Superior temporal gyrus (tissue), 1 donor: ENCODE data around the gene SLC25A21.
"Not testable (repeated sequence)": the region's sequence is repeated elsewhere in the genome, so short reads cannot be mapped to it uniquely, and the experiment has no call there.

Experiments
- DNase-seq: peaks from one replicate; pipeline ENCODE4 v3.0.0-alpha.2; 2016; ENCODE audit errors: extremely low spot score

Gene SLC25A21

DNA sequence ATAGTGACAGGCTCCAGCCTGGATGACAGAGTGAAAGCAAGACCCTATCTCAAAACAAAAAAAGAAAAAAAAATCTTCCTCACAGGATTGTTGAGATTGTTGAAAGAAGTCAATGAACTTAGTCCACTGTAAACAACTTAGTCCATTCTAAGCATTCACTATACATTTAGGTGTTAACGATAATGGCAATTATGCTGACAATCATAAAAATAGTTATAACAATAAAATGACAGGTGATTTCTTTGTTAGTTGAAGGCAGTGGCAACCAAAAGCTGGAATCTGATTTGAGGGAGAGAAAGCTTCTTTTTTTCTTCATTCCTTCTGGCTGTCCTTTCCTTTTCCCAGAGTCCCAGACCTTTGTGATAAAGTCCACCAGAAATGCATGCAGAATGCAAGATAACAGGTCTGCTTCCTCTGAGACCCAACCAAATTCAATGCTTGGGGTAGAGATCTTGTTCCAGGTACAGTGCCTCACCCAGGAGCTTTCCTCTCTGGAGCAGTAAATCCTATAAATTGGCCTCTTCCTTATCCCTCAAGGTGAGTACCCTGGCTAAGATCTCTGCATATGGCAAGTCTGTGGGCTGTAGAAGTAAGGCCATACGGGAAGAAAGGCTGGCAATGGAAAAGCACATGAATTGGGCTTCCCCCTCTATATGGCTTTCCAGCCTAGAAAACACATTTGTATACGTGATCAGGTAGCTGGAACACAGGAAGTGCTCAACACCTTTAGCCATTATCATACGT lies 458.3 kb downstream of the SLC25A21 start:
- DNase-seq = no peak

DNA sequence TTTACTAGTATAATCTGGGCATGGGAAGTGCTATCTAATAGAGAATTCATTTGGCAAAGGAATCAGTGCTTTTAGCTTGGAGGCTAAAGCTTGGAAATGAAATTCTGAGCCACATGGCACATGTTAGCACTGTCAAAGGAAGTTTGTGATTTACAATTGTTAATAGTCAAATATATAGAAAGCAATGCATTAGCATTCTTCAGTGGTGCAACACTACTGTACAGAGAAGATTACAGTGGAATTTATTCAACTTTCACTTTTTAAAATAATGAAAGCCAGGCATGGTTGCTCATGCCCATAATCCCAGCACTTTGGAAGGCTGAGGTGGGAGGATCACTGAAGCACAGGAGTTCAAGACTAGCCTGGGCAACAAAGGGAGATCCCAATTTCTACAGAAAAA lies 464.8 kb downstream of the SLC25A21 start:
- DNase-seq = no peak

DNA sequence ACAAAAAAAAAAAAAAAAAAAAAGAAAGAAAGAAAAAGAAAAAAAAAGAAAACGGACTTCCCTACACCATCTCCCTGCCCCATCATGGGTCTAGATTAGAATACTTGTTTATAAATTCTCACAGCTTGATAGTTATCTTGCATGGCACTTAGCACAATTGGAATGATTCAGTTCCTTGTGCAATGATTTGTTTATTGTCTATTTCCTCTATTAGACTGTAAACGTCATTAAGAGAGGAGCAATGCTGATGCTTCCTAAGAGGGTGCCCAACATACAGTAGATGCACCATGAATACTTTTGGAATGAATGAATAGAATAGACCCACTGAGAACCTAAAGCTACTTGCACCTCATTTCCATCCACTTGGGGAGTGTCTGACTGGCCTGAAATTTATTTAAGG lies 469.9 kb downstream of the SLC25A21 start:
- no peak for DNase-seq

DNA sequence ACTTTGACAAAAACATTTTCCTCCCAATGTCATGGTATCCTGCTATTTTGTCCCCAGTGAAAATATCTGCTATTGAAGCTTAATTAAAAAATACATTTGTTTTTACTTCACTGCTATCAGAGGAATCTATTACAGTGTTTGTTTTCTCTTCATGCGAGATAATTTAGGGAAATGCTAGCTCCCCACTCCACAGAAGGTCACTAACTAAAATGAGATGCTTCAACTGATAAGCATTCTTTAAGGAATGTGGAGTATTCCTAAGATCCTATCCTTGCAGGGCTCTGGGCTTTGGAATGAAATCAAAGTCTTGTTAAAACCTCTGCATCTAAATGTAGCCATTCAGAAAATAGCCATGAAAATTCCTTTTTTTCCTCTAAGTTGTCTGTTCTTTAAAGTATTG lies 471.3 kb downstream of the SLC25A21 start:
- DNase-seq = no peak

DNA sequence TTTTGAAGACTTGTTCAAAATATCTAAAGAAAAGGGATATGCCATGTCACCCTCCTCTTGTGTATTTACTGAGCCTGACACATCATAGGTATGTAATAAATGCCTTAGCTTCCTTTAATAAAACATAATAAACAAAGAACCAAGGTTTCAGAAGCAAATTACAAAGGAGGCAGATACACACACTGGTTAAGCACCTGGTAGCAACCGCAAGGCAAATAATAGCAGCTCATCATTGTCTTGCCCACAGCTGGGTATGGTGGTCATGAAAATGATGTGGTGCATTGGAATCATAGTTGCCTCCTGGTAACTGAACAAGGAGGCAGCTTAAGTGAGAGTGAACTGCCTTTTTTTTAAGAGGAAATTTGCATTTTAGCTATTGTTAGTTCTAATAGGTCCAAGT lies 471.8 kb downstream of the SLC25A21 start:
- DNase-seq = no peak

DNA sequence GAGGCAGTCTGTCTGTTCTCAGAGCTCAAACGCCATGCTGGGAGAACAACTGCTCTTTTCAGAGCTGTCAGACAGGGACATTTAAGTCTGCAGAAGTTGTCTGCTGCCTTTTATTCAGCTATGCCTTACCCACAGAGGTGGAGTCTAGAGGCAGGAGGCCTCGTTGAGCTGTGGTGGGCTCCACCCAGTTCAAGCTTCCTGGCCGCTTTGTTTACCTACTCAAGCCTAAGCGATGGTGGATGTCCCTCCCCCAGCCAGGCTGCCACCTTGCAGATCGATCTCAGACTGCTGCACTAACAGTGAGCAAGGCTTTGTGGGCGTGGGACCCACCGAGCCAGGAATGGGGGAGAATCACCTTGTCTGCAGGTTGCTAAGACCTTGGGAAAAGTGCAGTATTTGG lies 473.0 kb downstream of the SLC25A21 start:
- not testable (repeated sequence) for DNase-seq

DNA sequence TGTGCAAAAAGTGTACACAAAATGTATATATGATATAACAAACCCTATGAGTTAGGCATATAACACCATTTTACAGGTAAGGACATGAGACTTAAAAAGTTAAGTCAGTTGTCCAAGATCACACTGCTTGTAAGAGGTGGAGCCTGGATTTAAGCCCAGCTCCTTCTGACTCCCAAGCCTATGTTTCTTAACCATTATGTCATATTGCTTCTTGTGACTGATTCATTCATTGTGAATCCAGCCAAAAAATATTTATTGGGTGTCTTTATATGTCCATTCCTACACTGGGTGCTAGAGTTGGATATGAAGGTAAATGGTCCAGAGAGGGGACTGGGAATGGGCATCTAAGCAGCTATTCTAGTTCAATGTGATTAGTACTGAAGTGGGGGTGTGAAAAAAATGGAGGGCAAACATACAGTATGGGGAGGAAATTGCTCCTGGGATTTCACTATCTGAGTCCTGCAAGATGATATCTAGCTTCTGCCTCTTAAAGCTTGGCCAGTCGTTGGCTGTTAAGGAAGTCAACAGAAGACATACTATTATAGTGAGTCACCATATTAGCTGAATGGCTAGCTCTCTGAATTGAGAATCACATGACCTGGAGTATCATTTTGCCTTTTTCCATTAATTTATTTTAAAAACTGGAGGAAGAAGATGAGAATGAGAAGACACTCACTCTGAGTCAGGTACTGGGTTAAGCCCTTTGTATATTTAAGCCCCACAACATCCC lies 481.9 kb downstream of the SLC25A21 start:
- no peak for DNase-seq

DNA sequence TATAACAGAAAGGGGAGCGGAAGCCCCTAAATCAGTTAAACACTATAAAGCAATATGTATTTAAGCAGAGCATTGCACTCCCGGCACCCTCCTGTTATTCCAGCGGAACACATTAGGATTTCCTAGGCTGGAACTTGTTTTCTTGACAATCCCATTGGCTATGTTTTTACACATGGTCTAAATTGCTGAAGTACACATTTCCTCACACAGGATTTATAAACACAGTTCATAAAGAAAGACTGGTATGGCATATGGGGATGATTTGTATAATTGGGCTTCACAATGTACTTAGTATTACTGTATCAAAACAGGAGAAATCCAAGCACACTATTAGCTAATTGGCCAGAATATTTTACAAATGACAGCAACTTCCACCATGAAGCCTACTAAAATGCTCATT lies 487.5 kb downstream of the SLC25A21 start:
- DNase-seq = no peak

DNA sequence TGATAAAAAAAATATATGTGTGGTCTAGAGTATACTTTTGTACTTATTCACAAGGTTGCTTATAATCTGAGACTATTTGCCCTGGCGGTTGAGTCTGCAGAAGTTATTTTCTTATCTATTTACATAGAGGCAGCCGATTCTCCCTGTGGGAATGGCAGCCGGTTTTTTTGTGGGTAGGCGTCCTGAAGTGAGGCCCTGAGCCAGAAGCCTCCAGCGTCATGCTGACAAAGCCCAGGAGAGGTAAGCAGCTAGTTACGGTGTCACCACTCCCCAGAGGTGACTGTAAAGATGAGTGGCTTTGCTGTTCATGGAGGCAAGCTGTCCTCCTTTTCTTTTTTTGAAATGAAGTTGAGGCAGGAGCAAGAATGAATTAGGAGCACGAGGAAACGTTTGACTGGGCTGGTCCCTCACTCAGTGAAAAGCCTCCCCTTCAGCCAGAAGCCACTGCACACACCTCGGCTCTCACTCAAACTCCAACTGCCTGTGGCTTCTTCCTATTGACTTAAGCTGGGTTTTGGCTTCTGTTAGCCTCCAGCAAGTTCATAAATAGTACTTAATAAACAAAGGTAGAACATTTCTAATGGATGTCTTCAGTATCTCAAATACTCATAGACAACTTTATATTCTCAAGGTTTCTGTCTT lies 489.2 kb downstream of the SLC25A21 start:
- DNase-seq = no peak

DNA sequence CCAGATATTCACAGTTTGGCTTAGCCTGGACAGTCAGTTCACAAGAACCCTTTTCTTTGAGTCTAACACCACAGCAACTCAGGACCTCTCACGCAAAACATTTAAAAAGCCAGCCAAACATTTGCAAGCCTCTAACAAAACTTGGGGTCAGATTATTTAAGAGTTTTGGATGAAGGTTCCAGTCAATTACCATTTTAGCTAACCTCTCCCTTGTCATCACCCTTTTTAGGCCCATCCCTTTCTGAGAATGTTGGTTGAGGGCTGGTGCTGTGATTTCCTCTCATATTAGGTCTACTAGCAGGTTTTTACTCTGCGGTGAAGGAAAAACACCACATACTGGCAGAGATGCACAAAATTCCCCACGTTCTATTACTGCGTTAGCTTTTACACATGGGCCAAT lies 490.1 kb downstream of the SLC25A21 start:
- no peak for DNase-seq

DNA sequence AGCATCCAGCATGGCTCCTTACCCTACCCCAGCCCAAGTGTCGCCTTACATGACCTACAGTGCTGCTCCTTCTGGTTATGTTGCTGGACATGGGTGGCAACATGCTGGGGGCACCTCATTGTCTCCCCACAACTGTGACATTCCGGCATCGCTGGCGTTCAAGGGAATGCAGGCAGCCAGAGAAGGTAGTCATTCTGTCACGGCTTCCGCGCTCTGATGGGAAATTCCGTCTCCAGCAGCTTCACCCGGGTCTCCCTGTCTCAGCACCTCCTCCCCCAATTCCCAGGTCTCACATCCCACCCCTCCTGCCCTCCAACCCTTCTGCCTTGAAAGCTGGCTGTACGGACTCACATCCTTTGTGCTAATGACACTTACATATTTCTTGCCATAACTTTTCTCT lies 496.2 kb downstream of the SLC25A21 start:
- DNase-seq = no peak

DNA sequence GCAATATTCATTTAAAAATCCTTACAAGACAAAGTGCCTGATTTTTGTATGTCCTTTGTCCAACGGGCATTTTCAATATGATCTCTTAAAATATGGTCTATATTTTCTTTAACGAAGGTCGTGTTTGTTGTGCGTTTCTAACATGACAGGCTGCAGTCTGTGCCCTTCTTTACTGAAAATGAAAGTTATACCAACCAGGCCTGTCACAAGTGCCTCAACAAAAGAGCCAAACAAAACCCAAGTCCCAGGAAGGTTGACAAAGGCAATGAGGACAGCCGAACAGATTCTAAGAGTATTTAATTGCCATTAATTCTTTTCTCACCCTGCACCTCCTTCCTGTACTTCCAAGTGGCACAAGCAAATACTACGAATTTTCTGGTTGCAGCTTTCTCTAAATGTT lies 496.8 kb downstream of the SLC25A21 start:
- no peak for DNase-seq

DNA sequence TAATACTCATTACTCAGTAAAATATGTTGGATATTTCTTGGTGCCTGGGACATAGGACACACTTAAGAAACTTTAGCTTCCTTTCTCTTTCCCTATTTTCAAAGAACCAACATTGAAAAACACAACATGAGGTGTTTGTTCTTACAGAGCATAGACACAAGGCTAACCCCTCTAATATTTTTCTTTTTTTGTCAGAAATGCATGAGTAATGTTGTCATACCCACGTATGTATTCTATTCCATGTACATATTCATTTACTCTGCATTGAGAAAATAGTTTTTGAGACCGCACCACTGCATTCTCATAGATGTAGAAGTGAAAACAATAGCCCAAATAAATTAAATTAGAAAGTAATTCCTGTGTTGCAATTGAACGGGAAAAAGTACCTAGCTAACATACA lies 497.7 kb downstream of the SLC25A21 start:
- no peak for DNase-seq

DNA sequence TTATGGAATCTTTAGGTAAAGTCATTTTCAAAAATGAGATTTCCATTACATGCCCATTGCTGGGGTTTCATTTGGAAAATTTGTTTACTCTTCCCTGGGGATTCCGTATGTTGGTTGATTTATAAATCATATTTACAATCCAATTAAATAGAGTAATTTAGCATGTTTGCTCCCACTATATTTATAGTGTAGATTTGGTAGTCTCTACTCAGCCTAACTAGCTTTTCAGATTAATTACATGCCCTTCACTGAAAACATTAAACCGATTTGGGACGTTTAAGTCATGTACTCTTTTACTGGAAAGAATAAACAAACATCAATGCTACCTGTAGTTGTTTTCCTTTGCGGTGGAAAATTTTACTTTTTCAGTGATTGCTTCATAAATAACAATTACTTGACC lies 500.3 kb downstream of the SLC25A21 start:
- DNase-seq = no peak

DNA sequence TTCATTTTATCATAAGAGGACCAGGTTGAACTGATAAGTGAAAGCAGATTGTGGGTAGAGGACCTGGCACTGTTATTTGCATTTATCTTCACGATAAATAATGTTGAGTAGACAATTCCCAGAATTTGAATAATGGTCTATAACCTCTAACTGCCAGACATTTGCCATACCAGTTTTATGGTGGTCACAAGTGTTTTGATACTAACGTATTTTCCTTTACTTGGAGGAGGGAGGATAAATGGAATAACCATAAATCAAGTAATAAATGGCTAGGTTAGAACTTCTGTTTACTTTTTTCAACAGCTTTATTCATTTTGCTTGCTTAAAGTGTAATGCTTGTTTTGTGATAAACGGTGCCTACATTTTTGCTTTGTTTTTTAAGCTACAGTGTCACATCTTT lies 501.3 kb downstream of the SLC25A21 start:
- no peak for DNase-seq

DNA sequence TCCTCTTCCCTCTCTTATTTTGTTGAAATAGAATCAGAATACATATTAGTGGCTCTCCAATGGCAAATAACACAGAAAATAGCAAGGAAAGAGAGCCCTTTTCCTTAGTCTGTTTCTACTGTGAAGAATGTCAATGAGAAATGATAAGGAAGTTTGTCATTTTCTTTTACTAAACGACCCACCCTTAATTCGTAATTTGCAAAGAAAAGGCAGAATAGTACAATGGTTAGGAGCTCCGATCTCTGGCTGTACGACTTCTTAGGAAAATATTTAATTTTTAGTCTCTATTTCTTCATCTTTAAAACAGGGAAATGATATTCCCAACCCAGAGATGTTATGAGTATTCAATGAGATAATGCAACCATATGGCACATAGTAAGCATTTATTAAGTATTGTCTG lies 504.7 kb downstream of the SLC25A21 start:
- DNase-seq = no peak

DNA sequence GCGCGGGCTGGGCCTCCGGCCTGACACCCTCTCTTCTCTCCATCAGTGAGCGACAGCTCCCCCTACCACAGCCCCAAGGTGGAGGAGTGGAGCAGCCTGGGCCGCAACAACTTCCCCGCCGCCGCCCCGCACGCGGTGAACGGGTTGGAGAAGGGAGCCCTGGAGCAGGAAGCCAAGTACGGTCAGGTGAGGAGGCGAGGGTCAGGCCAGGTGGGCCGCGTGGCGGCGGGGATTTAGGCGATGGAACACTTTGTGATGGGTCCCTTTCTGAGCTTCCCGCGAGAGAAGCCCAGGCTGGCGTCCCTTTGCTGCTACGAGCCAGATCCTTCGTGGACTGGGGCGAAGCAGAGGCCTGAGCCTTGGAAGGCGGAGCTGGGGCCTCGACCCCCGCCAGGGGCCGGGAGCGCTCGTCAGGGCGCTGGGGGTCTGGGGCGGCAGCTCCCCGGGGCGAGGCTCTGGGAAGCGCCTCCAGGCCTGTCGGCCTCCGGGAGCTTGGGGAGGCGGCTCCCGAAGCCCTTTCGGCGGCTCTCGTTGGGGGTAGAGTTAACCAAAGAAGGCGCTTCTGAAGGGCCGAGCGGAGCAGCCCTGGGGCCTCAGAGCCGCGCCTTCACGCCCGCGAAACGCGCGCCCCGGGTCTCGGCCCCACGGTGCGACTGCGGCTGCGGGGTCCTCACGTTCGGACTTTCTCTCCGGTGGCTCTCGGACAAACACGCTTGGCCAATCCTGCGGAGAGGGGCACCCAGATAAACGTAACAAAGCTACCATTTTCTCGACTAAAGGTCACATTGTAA lies 505.8 kb downstream of the SLC25A21 start:
- no peak for DNase-seq

DNA sequence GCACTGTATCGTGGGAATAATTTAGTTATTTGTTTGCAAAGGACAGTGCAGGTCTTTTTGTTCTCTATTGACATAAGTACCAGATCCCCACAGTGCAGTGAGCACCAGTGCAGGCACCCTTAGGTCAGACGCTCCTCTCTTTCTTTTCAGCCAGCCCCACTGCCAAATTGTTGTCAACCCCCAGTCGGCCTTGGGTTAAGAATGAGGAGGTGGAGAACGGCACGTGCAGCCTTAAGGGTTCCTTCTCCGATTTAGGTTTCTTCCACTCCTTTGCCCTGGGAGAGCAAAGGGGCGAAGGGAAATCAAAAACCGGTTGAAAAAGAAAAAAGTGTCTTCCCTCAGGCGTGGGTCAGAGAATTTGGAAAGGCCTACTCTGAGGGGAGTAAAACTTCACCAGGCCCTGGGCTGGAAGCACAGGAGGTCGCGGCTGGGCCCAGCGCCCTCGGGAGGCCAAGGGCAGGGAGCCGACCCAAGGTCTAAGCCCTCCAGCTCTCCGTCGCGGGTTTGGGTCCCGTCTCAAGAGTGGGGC lies 506.5 kb downstream of the SLC25A21 start:
- DNase-seq = no peak

DNA sequence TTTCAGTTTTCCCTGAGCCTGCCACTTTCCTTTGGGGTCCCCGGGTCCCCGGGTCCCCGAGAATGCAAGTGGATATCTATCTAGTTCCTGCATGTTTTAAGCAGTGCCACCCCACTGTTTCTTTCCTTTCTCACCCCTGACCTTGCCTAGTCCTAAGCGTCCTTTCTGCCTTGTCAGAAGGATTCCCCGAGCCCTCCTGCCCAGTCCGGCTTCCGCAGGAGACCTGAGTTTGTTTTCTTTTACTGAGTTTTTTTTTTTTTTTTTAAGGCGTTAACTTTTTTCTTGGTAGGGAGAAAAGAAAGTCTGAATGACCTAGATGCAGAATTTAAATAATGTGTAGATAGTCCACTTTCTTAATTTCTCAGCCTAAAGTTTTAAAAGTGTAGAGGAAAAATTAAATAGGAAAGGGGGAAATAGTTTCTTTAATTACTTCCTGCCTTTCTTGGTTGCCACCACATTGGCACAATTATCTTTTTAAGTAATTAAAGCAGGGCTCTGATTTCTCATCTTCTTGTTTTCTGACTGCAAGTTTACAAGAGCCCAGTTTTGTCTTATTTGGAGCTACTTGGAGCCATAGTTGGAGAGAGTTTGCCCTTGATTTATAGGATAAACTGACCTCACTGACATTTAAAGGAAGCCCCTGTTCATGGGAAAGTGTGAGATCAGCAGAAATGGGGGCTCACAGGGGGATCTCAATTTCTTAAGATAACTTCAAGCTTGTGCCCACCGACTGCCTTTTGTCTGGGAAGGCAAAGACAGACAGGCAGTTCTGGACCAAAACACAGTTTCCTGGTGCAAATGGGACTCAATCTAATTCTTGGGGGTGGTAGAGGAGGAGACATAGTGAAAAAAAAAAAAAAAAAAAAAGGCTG lies 507.8 kb downstream of the SLC25A21 start:
- DNase-seq = no peak

DNA sequence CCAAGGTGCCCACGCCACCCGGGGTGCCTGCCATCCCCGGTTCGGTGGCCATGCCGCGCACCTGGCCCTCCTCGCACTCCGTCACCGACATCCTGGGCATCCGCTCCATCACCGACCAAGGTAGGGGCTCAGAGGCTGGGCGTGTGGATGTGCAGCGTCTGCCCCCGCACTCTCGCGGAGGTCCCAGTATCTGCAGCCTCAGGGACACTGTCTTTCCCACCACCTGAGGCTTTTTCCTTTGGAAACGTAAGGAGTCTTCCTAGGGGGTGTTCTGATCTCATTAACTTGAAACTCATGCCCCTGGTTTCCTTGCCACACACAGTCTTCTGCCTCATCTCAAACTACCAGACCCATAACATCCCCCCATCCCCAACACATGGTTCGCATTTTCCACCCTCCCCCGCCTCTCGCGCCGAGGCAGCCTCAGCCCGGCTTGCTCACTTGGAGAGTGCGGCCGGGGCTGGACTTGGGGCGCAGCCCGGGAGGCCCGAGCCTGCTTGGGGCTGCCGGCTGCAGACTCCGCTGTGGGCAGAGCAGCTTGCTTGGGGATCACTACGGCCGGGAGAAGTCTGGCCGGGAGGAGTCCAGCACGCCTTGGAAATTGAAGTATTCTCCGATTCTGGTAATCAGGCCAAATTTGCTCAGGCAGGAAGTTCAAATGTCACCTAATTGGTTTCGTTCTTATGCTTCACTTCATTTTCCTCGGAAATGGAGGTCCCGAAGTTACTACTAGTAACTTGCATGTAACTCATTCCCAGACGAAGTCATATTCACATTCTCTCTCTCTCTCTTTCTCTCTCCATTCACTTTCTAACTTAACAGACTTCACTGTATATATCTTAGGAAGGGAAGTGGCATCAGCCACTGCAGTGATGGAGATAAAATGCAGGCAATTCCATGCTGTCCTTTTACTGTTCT lies 508.7 kb downstream of the SLC25A21 start:
- no peak for DNase-seq
